Measurements from ENCODE around the gene SPRR5.

SPRR5 gene, protein sequence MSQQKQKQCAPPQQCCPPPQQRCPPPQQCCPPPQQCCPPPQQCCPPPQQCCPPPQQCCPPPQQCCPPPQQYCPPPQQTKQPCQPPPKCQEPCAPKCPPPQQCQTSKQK

DNA sequence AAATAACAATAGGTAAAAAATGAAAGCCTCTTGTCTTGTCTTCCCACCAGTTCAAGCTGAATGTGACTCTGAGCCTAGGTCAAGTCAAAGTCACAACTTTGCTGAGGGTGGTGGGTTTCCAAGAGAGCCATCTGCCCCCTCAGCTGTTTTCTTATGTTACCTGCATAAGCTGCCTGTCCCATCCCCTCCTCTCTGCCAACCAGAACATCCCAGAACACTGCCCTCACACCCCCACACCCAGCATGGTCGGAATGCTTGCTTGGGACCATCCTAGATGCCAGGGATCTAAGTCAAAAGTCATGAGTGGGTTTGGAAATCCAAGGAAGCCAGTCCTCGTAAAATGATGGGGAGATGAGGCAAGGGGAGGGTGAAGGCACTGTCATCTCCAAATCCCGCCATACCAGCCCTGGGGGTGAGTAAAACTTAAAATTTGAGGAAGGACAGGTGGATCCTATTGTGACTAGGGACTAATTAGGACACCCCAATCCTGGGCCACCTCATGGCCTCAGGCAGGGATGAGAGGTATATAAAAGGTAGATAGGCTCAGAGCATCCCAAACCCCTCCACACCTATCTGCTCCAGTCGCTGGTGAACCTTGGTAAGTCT lies at the start of gene SPRR5:
TSS of gene SPRR5 (plus strand) at position 556 of the 606 bp plus-strand sequence. CDS start 1,349 bp downstream, outside the sequence.
- no peak for DNase-seq

DNA sequence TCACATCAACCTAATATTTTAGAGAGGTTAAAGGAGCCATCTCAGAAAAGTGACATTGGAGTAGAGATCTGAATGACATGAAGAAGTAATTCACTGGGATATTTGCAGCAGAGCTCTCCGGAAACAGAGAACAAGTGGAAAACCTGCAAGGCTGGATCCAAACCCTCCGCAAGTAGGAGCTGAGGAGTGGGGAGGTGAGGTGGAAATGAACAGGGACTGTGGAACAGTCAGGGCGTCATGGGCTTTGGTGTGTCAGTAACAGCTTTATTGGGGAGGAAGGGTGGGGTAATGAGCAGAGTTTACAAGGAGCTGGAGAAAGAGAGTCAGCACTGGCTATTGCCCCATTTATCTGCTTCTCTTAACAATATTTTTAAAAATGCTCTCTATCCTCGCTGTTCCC lies 48.0 kb upstream of the SPRR5 start:
- no peak for DNase-seq

GRCh38 chr1:152899883-152900282 lies 47.1 kb upstream of the SPRR5 start:
- DNase-seq, result no peak

- DNase-seq, result no peak
These were observed 45.4 kb upstream of the SPRR5 start for GRCh38 chr1:152901631-152902030.

DNA sequence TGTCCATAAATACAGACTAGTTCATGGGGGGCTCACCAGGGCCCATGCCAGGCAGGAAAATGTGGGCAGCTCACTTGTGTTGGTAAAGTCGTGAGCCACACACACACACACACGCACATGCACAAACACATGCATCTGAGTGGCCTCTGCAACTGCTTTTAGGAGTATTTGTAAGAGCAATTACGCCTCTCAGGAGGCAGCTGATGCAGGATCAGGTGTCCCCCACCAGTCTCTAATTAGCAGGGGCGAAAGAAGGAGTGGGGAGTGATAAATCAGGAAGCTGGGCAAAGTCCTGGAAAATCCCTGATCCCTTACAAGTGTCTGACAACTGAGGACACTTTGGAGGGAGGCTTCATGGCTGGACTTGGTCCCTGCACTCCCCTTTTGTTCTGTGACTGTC lies 44.4 kb upstream of the SPRR5 start:
- no peak for DNase-seq

- DNase-seq, result no peak
These were observed 42.1 kb upstream of the SPRR5 start for GRCh38 chr1:152904688-152905440.

DNA sequence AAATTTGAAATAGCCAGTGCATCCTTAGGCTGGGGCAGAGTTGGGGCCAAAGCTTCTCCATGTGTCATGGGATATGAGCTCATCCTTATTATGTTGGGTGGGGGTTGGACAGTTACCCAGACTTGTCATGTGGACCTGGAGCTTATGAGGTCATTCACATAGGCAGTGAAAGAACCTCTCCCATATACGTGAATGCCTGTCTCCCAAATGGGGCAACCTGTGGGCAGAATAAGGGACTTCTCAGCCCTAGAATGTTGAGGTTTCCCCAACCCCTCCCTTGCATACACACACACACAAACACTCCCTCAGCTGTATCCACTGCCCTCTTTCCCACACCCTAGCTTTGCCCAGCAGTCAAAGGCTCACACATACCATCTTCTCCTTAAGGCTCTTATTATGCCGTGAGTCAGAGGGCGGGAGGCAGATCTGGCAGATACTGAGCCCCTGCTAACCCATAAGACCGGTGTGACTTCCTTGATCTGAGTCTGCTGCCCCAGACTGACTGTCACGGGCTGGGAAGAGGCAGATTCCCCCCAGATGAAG lies 40.9 kb upstream of the SPRR5 start:
- DNase-seq, result no peak

DNA sequence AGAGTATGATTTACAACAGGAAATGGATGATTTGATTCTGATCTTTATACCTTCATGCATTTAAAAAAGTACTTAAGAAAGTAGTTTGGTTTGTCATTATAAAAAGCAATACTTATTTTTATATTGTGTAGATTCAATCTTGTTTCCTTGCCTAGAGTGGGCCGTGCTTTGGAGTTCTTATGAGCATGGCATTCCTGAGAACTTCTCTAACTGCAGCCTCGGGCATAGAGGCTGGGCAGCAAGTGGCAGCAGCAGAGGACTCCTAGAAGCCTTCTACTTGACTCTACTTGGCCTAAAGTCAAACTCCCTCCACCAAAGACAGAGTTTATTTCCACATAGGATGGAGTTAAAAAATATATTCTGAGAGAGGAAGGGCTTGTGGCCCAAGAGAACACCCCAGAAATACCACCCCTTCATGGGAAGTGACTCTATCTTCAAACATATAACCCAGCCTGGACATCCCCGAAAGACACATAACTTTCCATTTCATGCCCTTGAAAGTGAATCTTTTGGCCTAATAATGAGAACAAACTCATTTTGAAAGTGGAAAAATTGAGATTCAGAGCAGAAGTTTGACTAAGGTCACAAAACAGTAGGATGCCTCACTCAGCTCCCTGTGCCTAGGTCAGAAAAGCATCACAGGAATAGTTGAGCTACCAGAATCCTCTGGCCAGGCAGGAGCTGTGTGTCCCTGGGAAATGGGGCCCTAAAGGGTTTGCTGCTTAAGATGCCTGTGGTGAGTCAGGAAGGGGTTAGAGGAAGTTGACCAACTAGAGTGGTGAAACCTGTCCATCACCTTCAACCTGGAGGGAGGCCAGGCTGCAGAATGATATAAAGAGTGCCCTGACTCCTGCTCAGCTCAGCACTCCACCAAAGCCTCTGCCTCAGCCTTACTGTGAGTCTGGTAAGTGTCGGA lies 39.1 kb upstream of the SPRR5 start, which contains the start of gene IVL:
TSS of gene IVL (plus strand) at position 861 of the 916 bp plus-strand sequence. CDS start 1,252 bp downstream, outside the sequence.
- DNase-seq, result peak; percentile 43

GRCh38 chr1:152909206-152909605 lies 37.8 kb upstream of the SPRR5 start:
- DNase-seq, result no peak

DNA sequence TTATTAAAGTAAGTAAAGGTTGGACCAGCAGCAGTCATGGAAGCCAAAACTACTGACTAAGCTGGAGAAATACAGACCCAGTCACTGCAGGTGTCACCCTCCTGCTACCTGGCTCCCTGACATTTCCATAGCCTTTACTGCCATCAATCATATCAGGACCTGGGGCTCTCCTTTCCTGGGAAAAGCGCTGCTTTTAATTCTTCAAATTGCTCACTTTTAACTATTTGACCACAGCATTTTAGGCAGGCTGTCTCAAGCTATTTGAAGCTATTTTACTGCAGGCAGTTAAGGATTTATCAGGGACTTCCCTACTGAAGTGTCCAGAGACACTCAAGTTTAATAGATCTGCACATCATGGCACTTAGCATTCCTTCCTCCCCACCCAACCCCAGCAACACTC lies 34.5 kb upstream of the SPRR5 start:
- DNase-seq, result no peak

DNA sequence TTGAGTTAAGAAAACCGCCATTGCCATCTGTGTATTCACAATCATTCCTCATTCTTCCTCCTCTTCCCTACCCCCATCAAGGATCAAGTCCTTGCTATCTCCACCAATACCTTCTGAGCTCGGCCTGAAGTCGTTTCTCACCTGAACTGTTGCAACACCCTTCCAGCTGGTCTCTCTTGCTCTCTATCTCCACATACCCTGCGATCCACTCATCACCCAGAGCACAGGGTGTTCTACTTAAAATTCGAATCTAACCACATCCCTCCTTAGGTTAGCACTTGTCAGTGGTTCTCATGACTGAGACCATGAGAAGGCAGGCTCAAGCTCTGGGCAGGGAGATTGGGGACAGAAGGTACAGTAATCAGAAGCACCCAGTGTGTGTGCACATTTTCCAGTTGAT lies 34.1 kb upstream of the SPRR5 start:
- no peak for DNase-seq

- DNase-seq, result no peak
These were observed 29.2 kb upstream of the SPRR5 start for GRCh38 chr1:152917794-152918193.

GRCh38 chr1:152919071-152919470 lies 27.9 kb upstream of the SPRR5 start:
- no peak for DNase-seq

GRCh38 chr1:152924191-152924590 lies 22.8 kb upstream of the SPRR5 start:
- no peak for DNase-seq

DNA sequence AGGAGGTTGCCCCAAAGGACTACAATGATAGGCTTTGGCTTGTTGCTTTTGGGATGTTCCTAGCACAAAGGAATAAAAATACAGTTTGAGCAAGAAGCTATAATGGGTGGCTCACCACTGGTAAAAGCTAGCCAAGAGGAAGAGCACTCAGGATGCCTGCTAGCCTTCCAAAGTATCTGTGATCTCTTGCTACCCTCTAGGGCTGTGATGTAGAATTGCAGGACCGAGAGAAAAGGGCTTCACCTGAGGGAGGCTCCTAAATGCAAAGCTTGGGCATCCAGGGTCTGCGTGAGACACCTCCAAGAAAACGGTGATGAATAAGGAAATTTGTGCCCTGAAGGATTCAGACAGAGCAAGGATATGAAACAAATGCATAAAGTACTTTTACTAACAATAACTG lies 20.9 kb upstream of the SPRR5 start:
- peak; percentile 27 for DNase-seq

- no peak for DNase-seq
These were observed 18.3 kb upstream of the SPRR5 start for GRCh38 chr1:152928671-152929070.

DNA sequence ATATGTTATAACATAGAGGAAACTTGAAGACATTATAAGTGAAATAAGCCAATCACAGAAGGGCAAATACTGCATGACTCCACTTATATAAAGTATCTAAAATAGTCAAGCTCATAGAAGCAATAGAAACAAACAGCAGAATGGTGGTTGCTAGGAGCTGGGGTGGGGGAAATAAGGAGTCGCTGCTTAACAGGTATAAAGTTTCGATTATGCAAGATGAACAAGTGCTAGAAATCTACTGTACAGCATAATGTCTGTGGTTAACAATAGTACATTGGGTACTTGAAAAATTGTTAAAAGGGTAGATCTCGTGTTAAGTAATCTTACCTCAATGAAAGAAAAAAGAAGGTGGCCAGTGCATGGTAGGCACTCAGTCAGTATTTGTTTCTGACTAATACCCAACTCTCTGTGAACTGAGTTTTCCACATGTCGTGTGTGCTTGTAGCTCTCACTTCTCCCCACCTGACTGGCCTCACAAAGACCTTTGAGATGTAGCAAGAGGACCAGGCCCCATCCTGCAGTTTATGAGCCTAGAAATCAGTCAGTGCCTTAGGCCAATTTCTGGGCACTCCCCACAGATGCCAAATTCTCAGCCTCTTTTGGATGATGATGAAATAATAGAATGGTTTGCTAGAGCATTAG lies 14.7 kb upstream of the SPRR5 start:
- no peak for DNase-seq

- DNase-seq, result no peak
These were observed 13.8 kb upstream of the SPRR5 start for GRCh38 chr1:152933196-152933595.

- no peak for DNase-seq
These were observed 6.4 kb upstream of the SPRR5 start for GRCh38 chr1:152940614-152941013.

DNA sequence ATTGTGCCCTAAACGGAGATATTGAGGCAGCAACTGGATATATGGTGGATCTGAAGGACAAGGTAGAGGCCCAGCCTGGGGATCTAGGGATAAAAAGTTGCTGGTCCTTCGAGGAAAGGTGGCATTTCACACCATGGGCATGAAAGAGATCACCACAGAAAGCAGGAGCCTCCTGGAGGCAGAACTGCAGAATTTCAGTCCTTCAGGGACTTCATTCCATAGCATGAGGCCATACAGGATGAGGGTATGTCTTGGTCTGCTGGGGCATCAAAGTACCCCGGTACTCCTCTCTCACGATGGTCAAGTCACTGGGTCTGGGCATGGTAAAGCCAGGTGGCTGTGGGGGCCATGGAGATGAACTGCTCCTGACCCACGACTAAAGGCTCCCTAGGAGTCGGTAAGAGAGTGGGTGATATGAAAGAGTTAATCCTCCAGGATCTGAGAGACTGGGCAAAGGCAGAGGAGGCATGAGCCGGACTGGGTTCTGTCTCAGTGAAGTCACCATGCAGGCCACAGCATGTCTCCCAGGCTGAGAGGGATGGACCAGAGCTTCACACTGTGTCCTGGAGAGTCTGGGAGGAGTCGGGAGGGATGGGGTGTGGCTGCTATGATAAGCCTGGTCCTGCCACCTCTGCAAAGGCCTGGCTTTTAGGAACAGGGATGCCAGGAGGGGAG lies 5.8 kb upstream of the SPRR5 start:
- no peak for DNase-seq

- DNase-seq, result no peak
These were observed 4.8 kb upstream of the SPRR5 start for GRCh38 chr1:152942161-152942560.

DNA sequence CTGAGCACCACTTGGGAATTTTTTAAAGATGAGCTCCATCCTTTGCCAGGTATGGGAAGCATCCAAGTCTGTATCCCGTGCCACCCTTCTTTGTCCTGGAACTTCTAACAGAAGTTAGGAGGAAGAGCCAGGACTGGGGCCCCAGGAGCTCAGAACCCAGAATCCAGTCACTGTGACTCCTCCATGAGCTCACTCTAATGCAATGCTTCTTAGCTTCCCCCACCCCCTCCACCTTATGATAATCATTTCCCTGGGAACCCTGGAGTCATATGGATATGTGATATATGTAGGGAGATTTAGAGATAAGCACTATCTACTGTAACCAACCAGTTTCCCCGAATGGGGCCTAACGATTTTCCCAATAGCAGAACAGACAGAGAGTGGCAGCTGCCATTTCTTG lies 758 bp upstream of the SPRR5 start:
- no peak for DNase-seq
